ENCODE data around the gene CCDC149. TPM values are rescaled to one million over a fixed set of nuclear protein-coding genes. Genes with fewer than 3 reads are reported as not detected.

The CCDC149 gene
- total RNA-seq, 4 donors from 2014 or later, result 0.91 to 13.9 (median 5.7) TPM

DNA sequence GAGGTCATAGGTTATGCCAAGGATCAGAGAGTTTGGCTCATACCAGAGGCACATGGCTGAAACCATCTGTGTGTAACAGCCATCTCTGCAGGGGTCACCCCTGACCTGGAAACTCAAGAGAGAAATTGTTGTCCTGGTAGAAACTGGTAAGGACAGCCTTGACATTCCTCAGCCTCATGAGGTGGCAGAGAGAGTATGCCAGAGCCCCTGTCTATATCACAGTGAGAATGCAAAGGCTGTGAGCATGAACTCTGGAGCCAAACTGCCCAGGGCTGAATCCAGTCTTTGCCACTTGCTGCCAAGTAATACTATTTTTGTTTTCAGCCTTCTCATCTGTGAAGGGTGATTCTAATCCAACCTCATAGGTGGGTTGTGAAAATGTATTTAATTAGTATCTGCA is 37.1 kb upstream of the CCDC149 start:
- H3K27me3 ChIP-seq, result no peaks in the 10 kb centered on the region
- no peak overlapping the region for H3K27ac ChIP-seq
- no peak overlapping the region for H3K4me3 ChIP-seq
- no peaks in the 10 kb centered on the region for H3K9me3 ChIP-seq
- no peaks in the 10 kb centered on the region for H3K4me1 ChIP-seq
- DNase-seq, result no peak
- intact Hi-C loops (cut with DNase I), result no loop called here
- TF ChIP-seq POLR2A (IDR thresholded peaks at IDR 0.05), result no peak
- TF ChIP-seq, protein P1, sequence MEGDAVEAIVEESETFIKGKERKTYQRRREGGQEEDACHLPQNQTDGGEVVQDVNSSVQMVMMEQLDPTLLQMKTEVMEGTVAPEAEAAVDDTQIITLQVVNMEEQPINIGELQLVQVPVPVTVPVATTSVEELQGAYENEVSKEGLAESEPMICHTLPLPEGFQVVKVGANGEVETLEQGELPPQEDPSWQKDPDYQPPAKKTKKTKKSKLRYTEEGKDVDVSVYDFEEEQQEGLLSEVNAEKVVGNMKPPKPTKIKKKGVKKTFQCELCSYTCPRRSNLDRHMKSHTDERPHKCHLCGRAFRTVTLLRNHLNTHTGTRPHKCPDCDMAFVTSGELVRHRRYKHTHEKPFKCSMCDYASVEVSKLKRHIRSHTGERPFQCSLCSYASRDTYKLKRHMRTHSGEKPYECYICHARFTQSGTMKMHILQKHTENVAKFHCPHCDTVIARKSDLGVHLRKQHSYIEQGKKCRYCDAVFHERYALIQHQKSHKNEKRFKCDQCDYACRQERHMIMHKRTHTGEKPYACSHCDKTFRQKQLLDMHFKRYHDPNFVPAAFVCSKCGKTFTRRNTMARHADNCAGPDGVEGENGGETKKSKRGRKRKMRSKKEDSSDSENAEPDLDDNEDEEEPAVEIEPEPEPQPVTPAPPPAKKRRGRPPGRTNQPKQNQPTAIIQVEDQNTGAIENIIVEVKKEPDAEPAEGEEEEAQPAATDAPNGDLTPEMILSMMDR (IDR thresholded peaks at IDR 0.05), result no peak
- no peaks in the 10 kb centered on the region for H3K36me3 ChIP-seq

DNA sequence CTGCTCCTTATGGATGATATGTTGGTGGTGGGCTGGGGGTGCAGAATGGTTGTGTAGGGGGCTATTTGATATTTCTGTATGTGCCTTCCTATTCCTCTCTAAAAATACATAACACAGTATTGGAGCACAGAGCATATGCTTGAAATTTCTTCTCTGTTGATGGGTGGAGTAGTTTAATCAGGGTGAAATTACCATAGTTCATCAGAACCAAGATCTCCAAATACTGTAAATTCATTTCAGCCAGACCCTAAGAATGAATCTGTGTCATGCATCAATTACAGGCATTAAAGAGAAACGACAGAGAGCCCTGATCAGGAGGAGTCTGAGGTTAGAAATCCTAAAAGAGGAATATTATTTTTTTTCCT is 25.1 kb upstream of the CCDC149 start:
- H3K27ac ChIP-seq, result no peak overlapping the region
- no peak for DNase-seq
- H3K4me3 ChIP-seq, result no peak overlapping the region
- 47 to 55% methylated on average over 1 of the region's 1 CpG for WGBS, 2 donors
- H3K36me3 ChIP-seq, result no peaks in the 10 kb centered on the region
- H3K4me1 ChIP-seq, result no peaks in the 10 kb centered on the region
- intact Hi-C loops (cut with DNase I), result no loop called here
- no peak for TF ChIP-seq POLR2A (IDR thresholded peaks at IDR 0.05)
- TF ChIP-seq, protein P1 (IDR thresholded peaks at IDR 0.05), result no peak
- H3K9me3 ChIP-seq, result peaks cover 0 to 13% (median 11%) of the 10 kb centered on the region in 3 donors
- H3K27me3 ChIP-seq, result no peaks in the 10 kb centered on the region

GRCh38 chr4:24937176-24937916 is 24.5 kb upstream of the CCDC149 start:
- WGBS, 2 donors, result 78 to 84% methylated on average over 5 of the region's 5 CpGs

GRCh38 chr4:24935856-24936255 is 23.0 kb upstream of the CCDC149 start:
- intact Hi-C loops (cut with DNase I), result no loop called here
- no peak for TF ChIP-seq POLR2A (IDR thresholded peaks at IDR 0.05)
- TF ChIP-seq, protein P1 (IDR thresholded peaks at IDR 0.05), result no peak
- H3K27ac ChIP-seq, result no peak overlapping the region
- no peak overlapping the region for H3K4me3 ChIP-seq
- DNase-seq, result no peak
- H3K27me3 ChIP-seq, result no peaks in the 10 kb centered on the region
- H3K4me1 ChIP-seq, result no peaks in the 10 kb centered on the region
- H3K9me3 ChIP-seq, result peaks cover 0 to 13% (median 11%) of the 10 kb centered on the region in 3 donors
- no peaks in the 10 kb centered on the region for H3K36me3 ChIP-seq
- 90 to 98% methylated on average over 2 of the region's 2 CpGs for WGBS, 2 donors

More at GRCh38 chr4:24937176-24937916, 24.5 kb upstream of the CCDC149 start:
- H3K27me3 ChIP-seq, result no peaks in the 10 kb centered on the region
- no peaks in the 10 kb centered on the region for H3K4me1 ChIP-seq
- no peaks in the 10 kb centered on the region for H3K36me3 ChIP-seq
- intact Hi-C loops (cut with DNase I), result no loop called here
- no peak overlapping the region for H3K4me3 ChIP-seq
- H3K27ac ChIP-seq, result no peak overlapping the region
- DNase-seq, result no peak
- peaks cover 0 to 13% (median 11%) of the 10 kb centered on the region in 3 donors for H3K9me3 ChIP-seq
- no peak for TF ChIP-seq POLR2A (IDR thresholded peaks at IDR 0.05)
- TF ChIP-seq, protein P1 (IDR thresholded peaks at IDR 0.05), result no peak

DNA sequence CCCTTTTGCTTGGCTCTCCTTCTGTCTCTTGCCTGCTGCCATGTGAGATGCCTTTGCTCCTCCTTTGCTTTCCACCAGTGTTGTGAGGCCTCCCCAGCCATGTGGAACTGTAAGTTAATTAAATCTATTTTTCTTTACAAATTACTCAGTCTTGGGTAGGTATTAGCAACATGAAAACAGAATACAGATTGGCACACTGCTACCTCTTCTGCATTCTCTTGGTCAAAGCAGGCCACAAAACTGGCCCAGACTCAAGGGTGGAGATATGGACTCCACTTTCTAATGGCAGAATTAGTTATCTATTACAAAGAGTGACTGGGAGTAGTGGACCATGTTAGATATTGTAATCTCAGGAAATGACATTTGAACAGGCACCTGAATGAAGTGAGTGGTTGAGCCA is 21.5 kb upstream of the CCDC149 start:
- no peak for TF ChIP-seq POLR2A (IDR thresholded peaks at IDR 0.05)
- TF ChIP-seq, protein P1 (IDR thresholded peaks at IDR 0.05), result no peak
- no peaks in the 10 kb centered on the region for H3K4me1 ChIP-seq
- peaks cover 0 to 13% (median 11%) of the 10 kb centered on the region in 3 donors for H3K9me3 ChIP-seq
- H3K27ac ChIP-seq, result no peak overlapping the region
- H3K4me3 ChIP-seq, result no peak overlapping the region
- H3K36me3 ChIP-seq, result no peaks in the 10 kb centered on the region
- intact Hi-C loops (cut with DNase I), result no loop called here
- no peak for DNase-seq
- H3K27me3 ChIP-seq, result no peaks in the 10 kb centered on the region
